GM20000 (cell line): ENCODE data around the gene KYAT1.

Experiments used
- DNase-seq: peaks from one replicate; pipeline ENCODE4 v3.0.0; 2012; ENCODE audit warnings: low spot score
- CTCF ChIP-seq: IDR thresholded peaks from 2 replicates; pipeline ENCODE4 v1.5.1; 2012; ENCODE audit warnings: mild to moderate bottlenecking, control low read depth; ENCODE audit errors: extremely low read depth, missing control alignments

Gene KYAT1

GRCh38 chr9:128881884-128882676, at the start of gene KYAT1, which contains the start of gene LRRC8A:
Gene KYAT1 (minus strand): TSS chr9:128881950. CDS start chr9:128845405, 36,545 bp downstream.
Gene LRRC8A (plus strand): TSS chr9:128882133. CDS start chr9:128907165, 25,032 bp downstream.
- no peak for TF ChIP-seq CTCF

GRCh38 chr9:128929560-128929959, 47.8 kb upstream of the KYAT1 start:
- DNase-seq, result no peak
- TF ChIP-seq CTCF, result no peak

More at GRCh38 chr9:128881884-128882676, at the start of gene KYAT1, which contains the start of gene LRRC8A:
- DNase-seq, result peak; percentile 97

GRCh38 chr9:128928624-128929023, 46.9 kb upstream of the KYAT1 start:
- no peak for DNase-seq
- no peak for TF ChIP-seq CTCF

- peak; percentile 78 for DNase-seq
- peak; percentile 93 for TF ChIP-seq CTCF
These were observed 46.1 kb upstream of the KYAT1 start for GRCh38 chr9:128927731-128928411.

GRCh38 chr9:128923493-128923883, 41.7 kb upstream of the KYAT1 start:
- no peak for DNase-seq
- TF ChIP-seq CTCF, result no peak

GRCh38 chr9:128921881-128922763, 40.4 kb upstream of the KYAT1 start:
- no peak for TF ChIP-seq CTCF
- DNase-seq, result no peak
